Esophagus squamous epithelium (tissue), 4 donors: ENCODE measurements around the gene C8G.

ENCODE experiments used
- POLR2A ChIP-seq, 4 donors: fragments of 450-650 bp; IDR thresholded peaks; one replicate each; pipeline ENCODE4 v1.6.1; 2017; ENCODE audit warnings: antibody characterized with exemption in 4 of 4, mild to moderate bottlenecking in 4 of 4, moderate library complexity in 3 of 4
- TF ChIP-seq, protein P1 (sequence below), 6 experiments: fragments of 450-650 bp in 4 of 6; fragments of 200-600 bp in 2 of 6; sonication (generic) in 2 of 6; IDR thresholded peaks; one replicate each; pipeline ENCODE4 v1.5.1; 2016 to 2019; ENCODE audit warnings: antibody characterized with exemption in 6 of 6, mild to moderate bottlenecking in 4 of 6, moderate library complexity in 4 of 6

DNA sequence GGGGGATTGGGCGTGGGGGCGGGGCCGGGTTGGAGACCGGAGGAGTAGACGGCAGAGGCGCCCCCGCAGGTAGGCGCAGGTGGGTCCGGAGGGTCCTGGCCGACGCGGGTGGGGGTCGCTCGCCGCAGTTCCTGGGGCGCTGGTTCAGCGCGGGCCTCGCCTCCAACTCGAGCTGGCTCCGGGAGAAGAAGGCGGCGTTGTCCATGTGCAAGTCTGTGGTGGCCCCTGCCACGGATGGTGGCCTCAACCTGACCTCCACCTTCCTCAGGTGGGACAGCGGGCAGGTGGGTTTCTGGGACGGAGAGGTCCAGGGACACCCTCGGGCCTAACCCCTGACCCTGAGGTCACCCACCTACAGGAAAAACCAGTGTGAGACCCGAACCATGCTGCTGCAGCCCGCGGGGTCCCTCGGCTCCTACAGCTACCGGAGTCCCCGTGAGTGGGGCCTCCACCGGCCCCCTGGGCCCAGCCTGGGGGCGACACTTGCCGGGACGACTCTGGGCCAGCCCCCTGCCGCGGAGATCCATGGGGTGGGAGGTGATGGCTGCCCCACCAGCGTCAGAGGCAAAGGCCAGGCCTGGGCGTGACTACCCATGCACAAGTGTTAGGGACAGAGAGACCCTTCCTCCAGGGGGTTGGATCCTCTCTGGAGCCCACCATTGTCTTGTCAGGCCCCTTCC lies 34.0 kb downstream of the C8G start:
- TF ChIP-seq POLR2A (IDR thresholded peaks at IDR 0.05): no peak
- TF ChIP-seq, protein P1, sequence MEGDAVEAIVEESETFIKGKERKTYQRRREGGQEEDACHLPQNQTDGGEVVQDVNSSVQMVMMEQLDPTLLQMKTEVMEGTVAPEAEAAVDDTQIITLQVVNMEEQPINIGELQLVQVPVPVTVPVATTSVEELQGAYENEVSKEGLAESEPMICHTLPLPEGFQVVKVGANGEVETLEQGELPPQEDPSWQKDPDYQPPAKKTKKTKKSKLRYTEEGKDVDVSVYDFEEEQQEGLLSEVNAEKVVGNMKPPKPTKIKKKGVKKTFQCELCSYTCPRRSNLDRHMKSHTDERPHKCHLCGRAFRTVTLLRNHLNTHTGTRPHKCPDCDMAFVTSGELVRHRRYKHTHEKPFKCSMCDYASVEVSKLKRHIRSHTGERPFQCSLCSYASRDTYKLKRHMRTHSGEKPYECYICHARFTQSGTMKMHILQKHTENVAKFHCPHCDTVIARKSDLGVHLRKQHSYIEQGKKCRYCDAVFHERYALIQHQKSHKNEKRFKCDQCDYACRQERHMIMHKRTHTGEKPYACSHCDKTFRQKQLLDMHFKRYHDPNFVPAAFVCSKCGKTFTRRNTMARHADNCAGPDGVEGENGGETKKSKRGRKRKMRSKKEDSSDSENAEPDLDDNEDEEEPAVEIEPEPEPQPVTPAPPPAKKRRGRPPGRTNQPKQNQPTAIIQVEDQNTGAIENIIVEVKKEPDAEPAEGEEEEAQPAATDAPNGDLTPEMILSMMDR (IDR thresholded peaks at IDR 0.05): no peak
